NCI-H146 treated with DMSO at 0.1 percent for 48 hours (cell line): ENCODE results near the gene ATP8B1.
A peak's percentile ranks its signal among the peaks of the same experiment; 100 is the strongest.

Experiments used
- DNase-seq: peaks from one replicate; lab custom pipeline; 2025; ENCODE audit not compliant: unreplicated experiment; lab: John Stamatoyannopoulos, UW

The ATP8B1 gene

DNA sequence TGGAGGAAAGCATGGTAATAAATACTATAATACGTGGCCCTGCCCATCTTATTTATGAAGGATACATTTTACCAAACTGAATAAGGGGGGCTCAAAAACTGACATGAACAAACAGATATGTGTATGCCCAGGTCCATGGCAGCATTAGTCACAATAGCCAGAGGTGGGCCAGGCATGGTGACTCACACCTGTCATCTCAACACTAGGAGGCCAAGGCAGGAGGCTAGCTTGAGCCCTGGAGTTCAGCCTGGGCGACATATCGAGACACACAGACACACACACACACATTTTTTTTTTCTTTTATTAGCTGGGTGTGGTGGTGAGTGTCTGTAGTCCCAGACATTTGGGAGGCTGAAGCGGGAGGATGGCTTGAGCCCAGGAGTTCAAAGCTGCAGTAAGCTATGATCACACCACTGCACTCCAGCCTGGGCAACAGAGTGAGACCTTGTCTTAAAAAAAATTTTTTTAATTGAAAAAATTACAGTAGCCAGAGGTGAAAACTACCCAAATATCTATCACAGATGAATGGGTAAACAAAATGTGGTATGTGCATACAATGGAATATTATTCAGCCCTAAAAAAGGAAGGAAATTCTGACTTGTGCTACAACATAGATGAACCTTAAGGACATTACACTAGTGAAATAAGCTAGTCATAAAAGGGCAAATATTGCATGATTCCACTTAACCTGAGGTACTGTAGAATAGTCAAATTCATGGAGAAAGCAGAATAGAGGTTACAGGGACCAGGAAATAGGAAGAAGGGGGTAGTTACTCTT is 8.0 kb downstream of the ATP8B1 start:
- DNase-seq = no peak

- DNase-seq = no peak
Observed at GRCh38 chr18:57793302-57793986, 9.7 kb downstream of the ATP8B1 start.

GRCh38 chr18:57792631-57793301 is 10.3 kb downstream of the ATP8B1 start:
- no peak for DNase-seq

DNA sequence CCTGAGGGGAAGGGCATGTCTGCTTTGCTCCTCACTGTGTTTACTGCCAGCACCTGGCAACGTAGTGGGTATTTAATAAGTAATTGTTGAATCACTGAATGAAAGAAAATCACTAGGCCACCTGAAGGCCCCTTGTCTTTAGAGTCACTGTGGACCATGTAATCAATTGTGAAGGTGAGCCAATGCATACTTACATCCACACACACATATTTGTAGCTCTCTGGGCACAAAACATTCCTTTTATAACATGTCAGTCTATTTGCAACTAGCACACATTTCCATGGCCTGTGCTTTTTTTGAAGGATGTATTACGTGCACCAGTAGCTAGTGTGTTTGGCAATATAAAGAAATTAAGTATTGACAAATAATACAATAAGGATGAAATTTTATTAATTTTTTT is 11.2 kb downstream of the ATP8B1 start:
- DNase-seq = peak; percentile 48

- no peak for DNase-seq
Observed at GRCh38 chr18:57791192-57791591, 11.9 kb downstream of the ATP8B1 start.

GRCh38 chr18:57790316-57790715 is 12.8 kb downstream of the ATP8B1 start:
- DNase-seq = no peak

GRCh38 chr18:57789759-57790158 is 13.4 kb downstream of the ATP8B1 start:
- no peak for DNase-seq

DNA sequence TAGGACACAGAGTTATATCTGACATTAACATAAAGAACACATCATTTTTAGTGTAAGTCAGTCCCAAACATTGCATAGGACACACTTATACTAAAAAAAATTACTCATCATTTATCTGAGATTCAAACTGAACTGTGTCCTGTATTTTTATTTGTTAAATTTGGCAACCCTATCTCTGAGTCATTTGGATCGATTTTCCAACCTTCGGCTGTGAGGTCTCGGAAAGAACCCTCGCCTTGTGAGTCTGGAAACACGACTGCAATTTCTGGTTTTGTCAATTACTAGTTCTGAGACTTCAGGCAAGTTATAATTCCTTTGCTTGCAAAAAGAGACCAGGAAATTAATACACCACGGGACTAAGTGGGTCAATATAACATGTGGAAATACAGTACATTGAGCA is 14.0 kb downstream of the ATP8B1 start:
- no peak for DNase-seq

DNA sequence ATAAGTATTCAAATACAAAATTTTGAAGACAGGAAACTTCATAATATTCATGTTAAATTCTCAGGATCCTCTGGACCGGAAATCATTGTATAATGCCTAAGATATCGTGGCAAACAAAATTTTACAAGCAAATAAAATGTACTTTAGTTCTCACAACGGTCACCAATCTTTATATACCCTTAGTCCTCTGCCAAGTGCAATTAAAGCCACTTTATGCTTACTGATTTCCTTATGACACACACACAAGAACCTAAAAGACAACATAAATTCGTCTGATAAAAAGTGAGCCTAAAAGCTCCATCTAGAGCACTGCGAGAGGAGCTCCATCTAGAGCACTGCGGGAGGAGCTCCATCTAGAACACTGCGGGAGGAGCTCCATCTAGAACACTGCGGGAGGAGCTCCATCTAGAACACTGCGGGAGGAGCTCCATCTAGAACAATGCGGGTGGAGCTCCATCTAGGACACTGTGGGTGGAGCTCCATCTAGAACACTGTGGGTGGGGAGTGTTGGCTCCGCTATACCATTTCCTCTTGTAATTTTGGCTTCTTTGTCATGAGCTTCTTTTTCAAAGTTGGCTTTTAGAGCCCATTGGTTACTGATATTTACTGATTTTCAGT is 15.9 kb downstream of the ATP8B1 start:
- DNase-seq = no peak

GRCh38 chr18:57785751-57786437 is 17.2 kb downstream of the ATP8B1 start:
- DNase-seq = peak; percentile 98

DNA sequence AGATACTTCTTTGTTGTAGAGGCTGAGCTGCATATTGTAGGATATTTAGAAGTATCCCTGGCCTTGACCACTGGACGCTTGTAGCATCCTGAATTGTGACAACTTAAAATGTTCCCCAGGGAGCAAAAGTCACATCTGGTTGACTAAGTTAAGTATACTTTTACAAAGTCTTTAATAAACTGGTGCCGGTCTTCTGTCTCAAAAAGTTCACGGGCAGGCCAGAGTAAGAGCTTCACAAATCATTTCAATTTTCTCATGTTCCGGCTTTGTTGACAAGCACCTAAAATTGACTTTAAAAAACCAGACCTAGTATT is 18.4 kb downstream of the ATP8B1 start:
- no peak for DNase-seq

DNA sequence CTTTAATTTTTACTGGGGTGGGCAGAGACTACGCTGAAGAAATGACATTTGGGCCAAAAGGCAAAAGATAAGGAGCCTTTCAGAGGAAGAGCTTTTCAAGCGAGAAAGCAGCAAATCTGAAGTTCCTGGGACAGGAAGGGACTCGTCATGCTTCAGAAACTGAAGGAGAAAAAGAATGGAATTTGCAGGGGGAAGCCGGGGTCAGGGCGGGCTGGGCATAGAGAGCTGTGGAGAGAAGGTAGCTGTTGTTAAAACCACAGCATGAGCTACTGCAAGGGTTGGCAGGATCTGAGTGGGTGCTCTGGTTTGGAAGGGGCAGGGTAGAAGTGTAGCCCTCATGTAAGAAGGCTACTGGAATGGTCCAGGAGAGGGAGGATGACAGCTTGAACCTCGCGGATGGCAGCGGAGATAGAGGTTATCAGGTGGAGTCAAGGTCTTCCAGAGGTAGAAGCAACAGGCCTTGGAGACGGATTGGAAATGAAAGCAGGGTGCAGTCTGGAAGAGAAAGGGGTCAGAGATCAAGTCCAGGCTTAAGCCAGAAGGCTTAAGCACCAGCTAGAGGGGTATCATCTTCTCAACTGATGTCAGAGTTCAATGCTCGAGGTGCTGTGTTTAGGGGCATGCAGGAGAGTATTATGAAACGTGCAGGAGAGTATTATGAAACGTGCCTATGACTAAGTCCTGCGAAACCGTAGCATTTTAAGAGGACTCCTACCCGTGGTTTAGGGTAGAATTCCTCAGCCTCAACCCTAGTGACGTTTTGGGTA is 18.9 kb downstream of the ATP8B1 start:
- no peak for DNase-seq

DNA sequence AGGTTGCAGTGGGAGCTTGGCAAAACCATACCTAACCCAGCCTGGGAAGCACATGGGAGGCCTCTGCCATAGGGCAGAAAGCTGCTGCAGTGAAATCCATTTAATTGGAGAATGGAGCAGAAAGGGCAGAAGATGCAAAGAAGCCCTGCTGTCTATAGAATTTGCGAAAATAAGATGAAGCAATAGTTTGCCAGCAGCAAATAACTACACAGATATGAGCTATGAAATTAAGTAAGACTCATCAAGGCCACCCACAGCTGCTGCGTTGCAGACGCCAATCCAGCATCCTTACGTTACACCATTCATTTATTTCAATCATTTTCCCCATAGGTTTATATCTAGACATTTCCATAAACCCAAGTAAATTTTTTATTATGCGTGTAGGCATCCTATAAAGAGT is 21.1 kb downstream of the ATP8B1 start:
- DNase-seq = no peak

DNA sequence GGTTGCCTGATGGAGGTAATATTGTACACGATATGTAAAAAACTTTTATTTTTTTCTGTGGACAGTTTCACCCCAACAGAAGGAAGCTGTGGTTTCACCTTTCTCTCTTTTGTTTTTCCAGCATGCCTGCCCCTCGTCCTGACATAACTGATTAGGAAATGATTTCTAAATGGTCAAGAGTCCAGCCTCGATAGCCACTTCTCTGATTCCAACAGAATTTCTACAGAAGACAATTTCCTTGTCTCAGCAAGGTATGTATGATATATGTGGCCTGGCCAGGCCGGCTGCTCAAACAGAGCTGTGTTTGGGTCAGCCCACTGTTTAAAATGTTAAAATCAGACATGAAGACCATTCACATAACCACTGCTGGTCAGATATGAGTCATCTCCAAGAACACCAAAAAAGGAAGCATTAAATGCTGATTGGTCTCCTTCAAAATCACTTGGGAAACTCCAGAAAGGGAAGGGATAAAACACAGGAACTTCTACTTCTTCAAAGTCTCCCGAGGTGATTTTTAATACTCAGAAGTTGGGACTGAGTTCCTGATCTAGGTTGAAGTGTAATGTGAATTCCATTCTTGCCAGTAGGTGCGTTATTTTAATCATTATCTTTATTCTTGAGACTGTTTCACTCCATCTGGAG is 22.3 kb downstream of the ATP8B1 start:
- no peak for DNase-seq

- DNase-seq = peak; percentile 69
Observed at GRCh38 chr18:57780318-57780705, 22.8 kb downstream of the ATP8B1 start.

DNA sequence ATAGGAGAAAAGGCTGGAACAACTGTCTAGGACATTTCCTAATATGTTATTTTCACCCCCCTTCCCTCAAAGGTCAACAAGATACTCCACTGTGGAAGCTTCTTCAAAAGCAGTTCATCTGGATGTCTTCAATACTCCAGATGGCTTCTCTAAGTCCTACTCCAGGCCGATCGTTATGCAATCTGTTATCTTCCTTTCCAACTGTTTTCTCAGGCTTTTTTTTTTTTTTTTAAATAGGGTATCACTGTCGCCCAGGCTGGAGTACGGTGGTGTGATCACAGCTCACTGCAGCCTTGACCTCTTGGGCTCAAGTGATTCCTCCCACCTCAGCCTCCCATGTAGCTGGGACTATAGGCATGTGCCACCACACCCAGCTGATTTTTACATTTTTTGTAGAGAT is 26.3 kb downstream of the ATP8B1 start:
- DNase-seq = no peak

DNA sequence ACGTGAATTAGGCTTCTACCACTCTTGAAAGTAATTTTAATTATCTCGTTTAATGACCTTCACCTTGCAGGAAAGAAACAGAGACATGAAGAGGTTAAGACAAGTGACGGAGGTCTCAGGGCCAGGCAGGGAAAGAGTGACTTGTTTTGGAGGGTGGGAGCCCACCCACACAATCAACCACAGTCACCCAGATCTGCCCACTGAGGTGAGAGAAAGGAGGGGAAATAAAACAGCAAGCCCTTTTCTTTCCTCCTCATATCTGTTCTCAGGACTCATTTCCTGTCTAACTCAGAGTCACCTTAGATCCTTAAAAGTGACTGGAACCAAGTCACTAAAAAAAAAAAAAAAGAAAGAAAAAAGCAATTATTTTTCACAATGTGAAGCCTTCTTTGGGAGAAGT is 26.8 kb downstream of the ATP8B1 start:
- no peak for DNase-seq

- no peak for DNase-seq
Observed at GRCh38 chr18:57775937-57776336, 27.2 kb downstream of the ATP8B1 start.

DNA sequence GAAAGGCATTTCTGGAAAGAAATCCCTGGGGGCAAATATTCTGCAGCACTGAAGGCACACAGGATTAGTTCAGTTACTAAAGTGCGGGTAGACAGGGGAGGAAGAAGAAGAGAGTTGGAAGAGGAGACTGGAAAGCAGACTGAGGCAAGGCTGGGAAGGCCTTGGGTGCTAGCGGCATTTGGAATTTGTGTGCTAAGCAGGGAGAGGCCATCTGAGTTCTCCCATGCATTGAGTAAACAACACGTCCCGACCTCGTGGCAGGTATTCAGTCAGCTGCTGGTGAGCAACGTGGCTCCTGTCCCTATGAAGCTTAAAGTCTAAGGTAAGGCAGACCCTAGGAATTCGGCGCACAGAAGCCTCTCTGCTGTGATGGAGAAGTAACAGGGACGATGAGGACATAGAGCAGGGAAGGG is 30.7 kb downstream of the ATP8B1 start:
- DNase-seq = peak; percentile 59

DNA sequence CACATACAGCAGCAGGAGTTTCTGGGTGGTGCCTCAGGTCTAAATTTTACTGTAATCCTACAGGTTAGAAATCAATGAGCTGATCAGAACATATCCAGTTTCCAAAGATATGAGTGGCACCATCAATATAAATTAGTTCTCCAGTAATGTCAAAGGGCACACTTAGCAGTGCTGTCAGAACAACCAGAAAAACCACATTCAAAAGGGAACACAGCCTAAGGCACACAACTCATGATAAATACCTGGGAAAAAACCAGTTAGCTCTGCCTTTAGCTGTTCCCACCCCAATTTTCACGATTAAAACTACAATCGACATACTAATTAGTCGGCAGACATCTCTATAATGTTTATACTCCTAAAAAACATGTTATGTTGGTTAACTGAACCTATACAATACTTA is 31.5 kb downstream of the ATP8B1 start:
- no peak for DNase-seq
